Measurements from ENCODE around the gene ZNF213. TPM values are rescaled to one million over a fixed set of nuclear protein-coding genes. Genes with fewer than 3 reads are reported as not detected.

The ZNF213 gene
- total RNA-seq, 2 donors from 2014 or later = 7.3 to 7.9 TPM

GRCh38 chr16:3171181-3171854 lies 36.5 kb downstream of the ZNF213 start:
- no peak for TF ChIP-seq CTCF (IDR thresholded peaks at IDR 0.05)
- H3K36me3 ChIP-seq = no peaks in the 10 kb centered on the region
- DNase-seq (ENCODE audit: low spot score) = no peak
- H3K4me1 ChIP-seq = peaks cover 0 to 35% of the 10 kb centered on the region in 2 donors
- peak overlapping the region in 1 of 2 donors; percentile 27 for H3K4me3 ChIP-seq
- peaks cover 48 to 70% of the 10 kb centered on the region in 2 donors for H3K27me3 ChIP-seq
- no peaks in the 10 kb centered on the region for H3K9me3 ChIP-seq
- no peak overlapping the region for H3K27ac ChIP-seq

GRCh38 chr16:3171855-3172593 lies 37.2 kb downstream of the ZNF213 start:
- TF ChIP-seq CTCF (IDR thresholded peaks at IDR 0.05) = no peak
- Histone ChIP-seq H3K27me3 (peaks cover 48 to 70% of the 10 kb centered on the region in 2 donors), H3K4me3 (no peak overlapping the region), H3K9me3 (no peaks in the 10 kb centered on the region), H3K27ac (no peak overlapping the region), H3K4me1 (peaks cover 0 to 35% of the 10 kb centered on the region in 2 donors), H3K36me3 (no peaks in the 10 kb centered on the region)
- no peak for DNase-seq (ENCODE audit: low spot score)

- TF ChIP-seq CTCF (IDR thresholded peaks at IDR 0.05) = no peak
- Histone ChIP-seq H3K27me3 (peaks cover 44 to 68% of the 10 kb centered on the region in 2 donors), H3K4me3 (no peak overlapping the region), H3K9me3 (no peaks in the 10 kb centered on the region), H3K36me3 (no peaks in the 10 kb centered on the region), H3K27ac (no peak overlapping the region), H3K4me1 (peaks cover 0 to 35% of the 10 kb centered on the region in 2 donors)
- no peak for DNase-seq (ENCODE audit: low spot score)
Measured at GRCh38 chr16:3173892-3174617, 39.2 kb downstream of the ZNF213 start.

- Histone ChIP-seq H3K27me3 (peaks cover 47 to 62% of the 10 kb centered on the region in 2 donors), H3K36me3 (no peaks in the 10 kb centered on the region), H3K4me3 (no peak overlapping the region), H3K4me1 (peaks cover 0 to 35% of the 10 kb centered on the region in 2 donors), H3K9me3 (no peaks in the 10 kb centered on the region), H3K27ac (no peak overlapping the region)
- no peak for DNase-seq (ENCODE audit: low spot score)
- no peak for TF ChIP-seq CTCF (IDR thresholded peaks at IDR 0.05)
Measured at GRCh38 chr16:3174618-3175148, 39.9 kb downstream of the ZNF213 start.

GRCh38 chr16:3175157-3176093 lies 40.6 kb downstream of the ZNF213 start:
- TF ChIP-seq CTCF (IDR thresholded peaks at IDR 0.05) = no peak
- H3K36me3 ChIP-seq = no peaks in the 10 kb centered on the region
- DNase-seq (ENCODE audit: low spot score) = no peak
- H3K4me3 ChIP-seq = no peak overlapping the region
- peaks cover 47 to 55% of the 10 kb centered on the region in 2 donors for H3K27me3 ChIP-seq
- H3K9me3 ChIP-seq = no peaks in the 10 kb centered on the region
- peaks cover 0 to 31% of the 10 kb centered on the region in 2 donors for H3K4me1 ChIP-seq
- no peak overlapping the region for H3K27ac ChIP-seq

Measured in right atrium auricular region (tissue), 2 donors.